GM19351 (cell line): ENCODE data around the gene NF1.
"Not testable (repeated sequence)": the region's sequence is repeated elsewhere in the genome, so short reads cannot be mapped to it uniquely, and the experiment has no call there.

Experiments
- ATAC-seq: cut with Tn5 transposase; IDR thresholded peaks from one replicate; pipeline ENCODE4 v1.9.1; 2021; ENCODE audit warnings: mild to moderate bottlenecking, moderate library complexity; ENCODE audit not compliant: unreplicated experiment

Gene NF1

DNA sequence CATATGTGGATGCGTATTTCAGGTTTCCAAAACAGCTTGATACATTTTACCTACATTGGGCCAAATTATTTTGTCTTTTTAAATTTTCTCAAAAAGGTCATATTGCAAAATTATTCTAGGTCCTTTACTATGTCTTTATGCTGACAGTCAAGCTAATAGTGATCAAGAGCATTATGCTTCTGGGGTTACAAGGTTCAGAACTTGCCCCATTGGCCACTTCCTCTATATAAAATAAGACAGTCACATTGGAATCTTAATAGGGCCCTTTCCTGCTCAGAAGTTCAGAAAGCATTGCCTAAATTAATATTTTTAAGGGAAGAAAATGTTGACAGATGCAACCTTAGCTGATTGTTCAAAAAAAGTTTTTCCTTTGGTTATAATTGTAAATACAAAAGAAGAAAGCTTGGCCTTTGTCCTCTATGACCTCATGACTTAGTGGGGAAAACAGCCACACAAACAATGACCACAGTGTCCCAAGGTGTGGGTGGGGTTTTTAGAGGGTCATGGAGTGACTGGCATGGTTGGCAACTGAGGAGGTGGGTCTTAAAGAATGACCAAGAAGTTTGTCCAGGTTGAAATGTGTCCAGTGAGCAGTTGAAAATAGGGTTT, 284.9 kb downstream of the NF1 start:
- ATAC-seq = no peak

DNA sequence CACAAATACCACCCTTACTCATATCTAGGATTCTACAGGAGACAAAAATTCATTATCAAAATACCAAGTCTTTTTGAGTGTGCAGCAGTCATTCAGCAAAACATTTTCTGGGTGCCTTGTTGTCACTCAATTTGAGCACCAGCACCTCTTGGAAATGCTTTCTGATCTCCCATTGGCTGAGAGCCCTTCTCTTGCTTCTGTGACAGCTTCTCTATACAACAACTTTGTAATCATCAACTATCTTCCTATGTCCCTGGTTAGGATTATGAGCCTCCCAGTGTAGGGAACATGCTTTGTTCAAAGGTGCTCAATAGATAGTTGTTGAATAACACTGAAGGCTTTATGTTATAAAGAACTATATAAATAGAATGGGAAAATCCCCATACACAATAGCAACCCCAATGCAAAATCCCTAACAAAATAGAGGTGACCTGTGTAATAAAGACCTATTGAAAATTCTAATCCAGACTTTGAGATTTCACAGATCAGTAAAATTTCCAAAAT, 286.4 kb downstream of the NF1 start:
- no peak for ATAC-seq

DNA sequence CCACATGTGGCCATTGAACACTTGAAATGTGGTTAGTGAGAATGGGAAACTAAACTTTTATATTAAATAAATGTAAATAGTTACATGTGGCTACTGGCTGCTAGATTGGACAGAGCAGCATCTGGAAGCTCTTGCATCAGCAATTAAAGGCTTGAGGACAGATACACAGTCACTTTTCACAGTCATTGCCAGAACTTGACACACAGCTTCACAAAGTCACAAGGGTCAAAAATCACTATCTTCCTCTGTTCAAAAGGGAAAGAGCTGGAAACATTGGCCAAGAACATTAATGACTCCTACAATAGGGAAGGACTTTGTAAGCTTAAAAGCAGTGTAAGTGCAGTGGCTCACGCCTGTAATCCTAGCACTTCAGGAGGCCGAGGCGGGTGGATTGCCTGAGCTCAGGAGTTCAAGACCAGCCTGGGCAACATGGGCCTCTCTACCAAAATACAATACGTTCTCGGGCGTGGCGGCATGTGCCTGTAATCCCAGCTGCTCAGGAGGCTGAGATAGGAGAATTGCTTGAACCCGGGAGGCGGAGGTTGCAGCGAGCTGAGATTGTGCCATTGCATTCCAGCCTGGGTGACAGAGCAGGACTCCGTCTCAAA, 288.0 kb downstream of the NF1 start:
- ATAC-seq = not testable (repeated sequence)

DNA sequence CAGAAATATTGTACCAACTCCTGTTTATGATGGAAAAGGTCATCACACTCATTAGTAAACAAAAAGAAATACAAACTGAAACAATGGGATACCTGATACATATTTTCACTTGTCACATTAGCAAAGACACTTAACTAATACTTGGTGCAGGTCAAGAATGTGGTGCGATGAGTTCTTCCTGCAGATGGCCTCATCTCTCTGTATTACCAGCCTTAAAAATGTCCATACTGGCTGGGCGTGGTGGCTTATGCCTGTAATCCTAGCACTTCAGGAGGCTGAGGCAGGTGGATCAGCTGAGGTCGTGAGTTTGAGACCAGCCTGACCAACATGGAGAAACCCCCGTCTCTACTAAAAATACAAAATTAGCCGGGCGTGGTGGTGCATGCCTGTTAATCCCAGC, 288.7 kb downstream of the NF1 start:
- not testable (repeated sequence) for ATAC-seq

DNA sequence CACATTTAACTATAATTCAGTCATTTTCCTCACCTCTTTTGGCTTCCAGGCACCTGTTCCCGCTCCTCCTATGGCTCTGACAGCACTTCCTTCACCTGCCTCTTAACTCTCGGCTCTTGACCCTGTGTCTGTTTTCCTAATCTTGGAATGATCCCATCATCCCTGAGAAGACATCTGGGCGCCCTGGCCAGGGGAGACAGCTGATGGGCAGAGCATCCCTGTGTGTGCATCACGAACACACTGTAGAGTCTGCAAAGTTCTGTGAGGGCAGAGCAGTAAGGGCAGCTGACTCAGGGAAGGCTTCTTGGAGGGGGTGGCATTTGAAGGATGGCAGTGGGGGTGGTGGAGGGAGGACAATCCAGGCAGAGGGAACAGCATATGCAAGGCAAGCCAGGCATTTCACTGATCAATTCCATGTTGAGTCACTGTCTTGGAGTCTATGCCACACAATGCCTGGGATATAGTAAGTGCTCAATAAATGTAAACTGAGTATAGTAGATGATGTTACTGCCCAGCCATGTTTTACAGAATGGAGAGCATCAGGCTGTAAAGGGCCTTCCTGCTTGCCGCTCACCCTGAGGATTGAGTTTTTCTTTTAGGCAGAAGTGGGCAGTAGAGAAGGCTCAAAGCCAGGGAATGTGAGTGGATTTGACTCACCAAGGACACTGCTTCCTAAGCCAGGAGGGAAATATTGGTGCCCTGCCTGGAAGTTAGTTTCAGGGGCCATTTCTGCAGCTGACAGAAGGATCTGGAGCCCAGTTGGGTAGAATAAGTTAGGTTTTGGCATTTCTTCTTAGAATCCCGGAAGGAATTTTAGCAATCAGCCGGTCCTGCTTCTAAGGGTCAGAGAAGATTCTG, 290.9 kb downstream of the NF1 start:
- ATAC-seq = no peak

DNA sequence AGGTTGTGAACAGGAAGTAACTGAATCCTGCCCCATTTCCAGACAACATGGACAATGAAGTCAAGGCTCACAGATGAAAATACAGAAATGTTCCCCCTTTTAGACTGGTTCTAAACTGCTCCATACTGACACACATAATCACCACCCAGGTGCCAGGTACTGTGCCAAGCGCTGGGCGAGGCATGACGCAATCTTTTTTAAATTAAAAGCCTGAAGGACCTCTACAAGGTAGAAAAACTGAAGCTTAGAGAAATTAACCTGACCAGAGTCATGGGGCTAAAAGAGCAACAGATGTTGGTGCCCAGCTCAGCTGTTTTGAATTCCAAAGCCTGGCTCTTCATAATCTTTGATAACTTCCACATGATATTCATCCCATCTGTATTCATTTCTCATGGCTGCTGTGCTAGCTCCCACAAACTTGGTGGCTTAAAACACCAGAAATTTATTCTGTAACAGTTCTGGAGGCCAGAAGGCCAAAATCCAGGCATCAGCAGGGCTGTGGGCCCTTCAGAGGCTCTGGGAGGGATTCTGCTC, 291.8 kb downstream of the NF1 start:
- no peak for ATAC-seq

DNA sequence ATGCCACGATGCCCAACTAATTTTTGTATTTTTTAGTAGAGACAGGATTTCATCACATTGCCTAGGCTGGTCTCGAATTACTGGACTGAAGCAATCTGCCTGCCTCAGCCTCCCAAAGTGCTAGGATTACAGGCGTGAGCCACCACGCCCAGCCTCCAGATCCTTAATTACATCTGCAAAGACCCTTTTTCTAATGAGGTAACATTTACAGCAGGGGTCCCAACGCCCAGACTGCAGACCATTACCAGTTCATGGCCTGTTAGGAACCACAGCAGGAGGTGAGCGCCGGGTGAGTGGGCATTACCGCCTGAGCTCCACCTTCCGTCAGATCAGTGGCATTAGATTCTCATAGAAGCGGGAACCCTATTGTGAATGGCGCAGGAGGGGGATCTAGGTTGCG, 292.7 kb downstream of the NF1 start:
- no peak for ATAC-seq

DNA sequence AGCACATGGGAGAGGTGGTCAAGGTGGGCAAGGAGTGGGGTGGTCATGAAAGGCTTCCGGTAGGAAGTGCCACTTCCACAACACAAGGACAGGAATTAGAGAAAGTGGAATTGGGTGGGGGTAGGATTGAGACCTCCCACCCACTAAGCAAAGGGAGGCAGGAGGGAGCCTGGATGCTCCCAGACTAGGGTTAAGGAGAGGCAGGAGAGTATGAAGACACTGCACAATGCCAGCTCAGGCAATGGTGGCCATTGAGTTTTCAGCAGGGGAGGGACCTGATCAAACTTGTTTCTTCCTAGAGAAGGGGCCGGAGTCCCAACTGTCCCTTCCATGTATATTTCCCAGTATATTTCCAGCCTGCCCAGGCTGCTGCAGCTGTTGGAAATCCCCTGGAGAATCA, 293.6 kb downstream of the NF1 start:
- no peak for ATAC-seq

DNA sequence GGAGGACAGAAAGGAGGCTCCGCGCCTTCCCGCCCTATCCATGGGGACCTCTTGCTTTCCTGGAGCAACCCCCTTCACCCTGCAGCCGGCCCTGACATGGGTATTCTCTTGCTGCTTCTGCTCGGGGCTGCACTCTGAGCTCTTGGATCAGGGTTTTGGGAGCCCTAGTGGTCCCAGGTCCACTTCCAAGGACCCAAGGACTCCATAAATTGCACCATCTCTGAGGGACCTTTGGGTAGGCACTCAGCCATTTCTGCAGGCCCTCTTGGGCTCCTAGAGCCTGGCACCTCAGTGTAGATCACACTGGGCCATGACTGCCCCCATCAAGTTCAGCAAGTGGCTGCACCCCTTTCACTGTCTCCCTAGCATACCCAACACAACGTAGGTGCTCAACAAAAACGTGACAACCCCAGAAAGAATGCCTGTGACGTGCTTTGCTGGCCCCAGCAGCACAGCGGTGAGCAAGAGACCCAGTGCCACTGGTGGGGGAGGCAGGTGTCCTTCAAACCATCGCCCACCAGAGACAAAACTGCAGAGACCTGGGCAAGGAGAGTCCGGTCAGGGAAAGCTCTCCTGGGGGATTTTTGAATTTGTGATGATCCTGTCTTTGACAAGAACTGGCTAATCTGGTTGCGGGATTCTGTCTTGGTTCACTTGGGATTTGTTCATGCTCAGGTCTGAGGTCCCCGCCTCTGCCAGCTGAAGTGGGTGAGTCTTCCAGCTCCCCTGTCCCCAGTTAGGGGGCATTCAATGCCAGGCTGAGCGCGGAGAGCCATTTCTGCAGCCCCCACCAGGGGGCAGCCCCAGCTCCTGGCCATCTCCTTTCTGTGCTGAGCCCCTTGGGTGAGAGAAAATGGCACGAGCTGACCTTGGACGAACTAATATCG, 294.2 kb downstream of the NF1 start:
- no peak for ATAC-seq

DNA sequence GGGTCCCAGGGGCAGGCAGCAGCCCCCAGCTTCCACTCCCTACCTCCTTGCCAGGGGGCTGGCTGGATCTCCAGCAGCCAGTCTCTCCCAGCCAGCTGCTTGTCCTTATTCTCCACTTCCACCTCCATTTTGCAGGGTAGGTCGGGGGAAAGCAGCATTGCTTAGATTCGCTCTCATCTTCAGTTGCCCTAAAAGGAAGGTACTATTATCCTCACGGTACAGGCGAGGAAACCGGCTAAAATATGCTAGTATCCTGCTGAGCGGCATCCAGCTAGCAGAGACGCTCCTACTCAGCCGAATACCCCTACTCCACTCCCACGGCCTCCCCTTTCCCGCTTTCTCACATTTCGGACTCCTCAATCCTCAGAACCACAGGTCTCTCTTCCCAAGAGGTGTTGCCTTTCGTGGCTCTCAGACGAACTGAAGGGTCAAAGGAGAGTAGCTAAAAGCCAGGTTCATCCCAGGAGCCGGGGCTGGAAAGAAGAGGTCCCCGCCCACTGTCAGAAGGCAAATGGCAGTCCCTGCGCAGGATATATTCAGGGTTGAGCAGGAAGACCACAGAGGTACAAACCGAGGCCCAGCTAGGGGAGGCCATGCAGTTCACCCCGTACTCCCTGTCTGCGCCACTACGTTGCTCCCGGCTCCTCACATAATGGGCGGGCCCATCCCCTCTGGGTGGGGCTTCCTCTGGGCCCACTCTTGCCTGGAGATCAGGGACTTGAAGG, 295.0 kb downstream of the NF1 start:
- no peak for ATAC-seq

DNA sequence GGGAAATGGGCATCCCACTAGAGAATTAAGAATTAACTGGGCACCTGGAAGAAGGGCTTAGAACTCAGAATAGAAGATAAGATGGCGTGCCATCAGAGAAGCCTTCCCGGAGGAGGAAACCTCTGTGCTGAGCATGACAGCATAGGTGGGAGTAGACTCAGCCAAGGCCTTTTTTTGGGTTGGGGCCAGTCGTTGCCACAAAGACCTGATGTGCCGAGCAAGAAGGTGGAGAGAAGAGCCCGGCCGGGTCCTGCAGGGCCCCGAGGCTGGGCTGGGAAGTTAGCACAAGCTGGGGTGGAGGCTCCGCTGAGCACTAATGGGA, 295.6 kb downstream of the NF1 start:
- no peak for ATAC-seq

DNA sequence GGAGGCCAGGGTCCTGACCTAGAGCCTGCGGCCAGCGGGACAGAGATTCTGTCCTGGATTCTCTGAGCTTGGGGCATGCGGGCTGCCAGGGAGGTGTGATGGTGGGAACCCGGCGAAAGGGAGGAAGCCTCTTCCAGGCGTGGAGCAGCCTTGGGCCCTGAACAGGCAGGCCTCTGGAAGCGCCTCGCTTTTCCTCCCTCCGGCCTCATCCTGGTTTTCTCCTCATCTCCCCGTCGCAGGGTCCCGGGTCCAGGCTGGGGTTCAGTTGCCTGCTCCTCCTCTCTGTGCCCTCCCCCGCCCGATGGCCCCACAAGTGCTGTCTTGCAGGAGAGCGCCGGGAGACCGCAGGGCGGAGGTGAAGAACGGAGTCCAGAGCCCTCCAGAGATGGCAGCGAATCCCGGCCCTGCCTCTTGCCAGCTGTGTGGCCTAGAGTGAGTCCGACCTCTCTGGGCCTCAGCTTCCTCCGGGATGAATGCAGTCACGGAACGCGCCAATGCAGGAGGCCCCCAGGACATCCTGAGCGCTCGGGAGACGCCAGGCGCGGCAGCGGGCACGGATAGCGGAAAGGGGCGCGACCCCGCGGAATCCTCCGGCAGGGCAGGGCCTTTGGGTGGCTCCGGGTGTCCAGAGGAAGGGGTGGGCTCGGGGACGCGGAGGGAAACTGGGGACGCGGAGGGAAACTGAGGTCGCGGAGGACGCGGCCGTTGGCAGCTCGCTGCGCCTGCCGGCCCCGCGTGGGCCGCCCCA, 296.1 kb downstream of the NF1 start:
- ATAC-seq = no peak

DNA sequence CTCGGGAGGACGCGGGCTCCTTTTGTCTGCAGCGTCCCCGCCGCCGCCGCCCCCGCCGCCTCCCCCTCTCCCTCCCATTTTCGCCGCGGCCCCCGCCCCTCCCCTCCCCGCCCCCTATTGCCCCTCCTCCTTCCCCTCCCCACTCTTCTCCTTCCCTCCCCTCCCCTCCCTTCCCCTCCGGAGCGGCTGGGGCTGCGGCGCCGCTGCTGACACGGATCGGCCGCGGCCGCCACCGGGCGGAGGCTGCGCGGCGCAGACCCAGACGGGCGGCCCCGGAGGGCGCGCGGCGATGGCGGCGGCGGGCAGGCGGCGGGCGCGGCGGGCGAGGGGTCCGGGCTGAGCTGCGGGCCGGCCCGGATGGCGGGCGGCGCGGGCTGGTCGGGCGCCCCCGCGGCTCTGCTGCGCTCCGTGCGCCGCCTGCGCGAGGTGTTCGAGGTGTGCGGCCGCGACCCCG, 296.7 kb downstream of the NF1 start, which contains the start of gene RAB11FIP4:
Gene RAB11FIP4, plus strand, starts transcription at position 180 of the 454 bp plus-strand sequence. Its CDS starts 178 bp downstream, at position 358.
- ATAC-seq = no peak

DNA sequence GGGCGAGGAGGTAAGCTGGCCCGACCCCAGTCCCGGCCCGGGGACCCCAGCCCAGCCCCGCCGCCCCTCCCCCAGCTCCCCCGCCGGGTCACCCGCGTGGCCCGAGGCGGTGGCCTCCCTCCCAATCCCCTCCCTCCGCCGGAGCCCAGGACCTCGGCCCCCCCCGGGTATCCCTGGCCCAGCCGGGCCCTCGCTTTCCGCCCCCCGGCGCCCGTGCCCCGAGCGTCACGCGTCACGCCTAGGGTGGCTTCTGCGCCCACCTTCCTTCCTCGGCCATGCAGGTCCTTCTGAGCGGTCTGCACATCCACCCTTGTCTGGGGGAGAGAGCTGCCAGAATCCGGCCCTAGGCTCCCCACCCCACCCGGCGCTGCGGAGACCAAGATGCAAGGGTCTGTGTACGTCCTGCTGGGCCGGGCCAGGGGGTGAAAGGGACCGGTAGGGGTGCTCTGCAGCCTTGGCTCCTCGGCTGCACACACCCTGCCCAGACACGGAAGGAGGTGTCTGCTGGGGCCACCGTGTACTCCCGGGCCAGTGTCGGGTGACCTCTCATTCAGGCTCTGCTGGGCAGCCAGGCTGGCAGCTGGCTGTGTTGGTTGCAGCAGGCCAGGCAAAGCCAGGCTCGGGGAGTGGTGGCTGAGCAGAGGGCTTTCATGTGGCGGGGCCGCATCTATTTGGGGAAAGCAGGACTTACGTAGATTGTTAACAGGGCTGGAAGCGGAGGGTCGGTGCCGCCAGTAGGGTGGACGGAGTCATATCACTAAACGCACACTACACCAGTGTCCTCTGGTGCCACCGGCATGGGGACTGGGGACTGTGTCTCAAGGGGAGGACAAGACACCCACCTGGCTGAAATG, 297.5 kb downstream of the NF1 start:
- ATAC-seq = no peak

DNA sequence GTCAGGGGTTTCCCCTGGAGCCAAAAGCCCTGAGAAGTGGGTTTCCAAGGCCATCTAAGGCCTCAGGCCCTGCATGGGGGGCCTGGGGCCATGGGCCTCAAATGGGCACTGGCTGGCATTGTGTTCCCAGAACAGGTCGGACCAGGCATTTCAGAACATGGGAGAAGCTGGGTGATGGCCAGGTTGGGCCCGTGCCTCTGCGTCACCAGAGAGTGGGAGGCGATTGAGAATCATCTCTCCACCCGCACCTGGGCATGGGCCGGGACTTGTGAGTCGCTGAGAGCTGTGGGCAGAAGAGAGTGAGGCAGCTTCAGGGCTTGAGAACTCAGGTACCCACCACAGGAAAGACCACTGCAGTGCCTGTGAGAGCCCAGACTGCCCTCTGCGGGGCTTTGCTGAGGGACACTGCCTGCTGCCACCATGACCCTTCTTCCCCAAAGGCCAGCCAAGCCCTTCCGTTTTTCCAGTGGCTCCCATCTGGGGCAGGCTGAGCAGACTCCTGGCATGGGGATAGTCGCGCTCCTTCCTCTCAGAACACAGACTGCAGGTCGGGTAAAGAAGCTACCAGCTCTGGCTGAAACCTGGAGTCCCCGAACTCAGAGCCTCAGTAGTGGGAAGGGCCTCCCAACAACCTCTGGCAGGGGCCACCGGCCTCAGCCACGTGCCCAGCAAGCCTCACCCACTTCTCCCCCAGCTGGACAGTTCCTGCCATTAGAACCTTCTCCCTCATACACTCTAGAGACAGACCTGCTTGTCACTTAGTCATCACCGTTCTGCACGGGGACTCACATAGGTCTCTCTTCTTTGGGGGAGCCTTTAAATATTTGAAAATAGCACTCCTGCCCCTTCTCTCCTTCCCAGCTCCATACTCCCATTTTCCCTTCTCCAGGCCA, 298.3 kb downstream of the NF1 start:
- no peak for ATAC-seq

DNA sequence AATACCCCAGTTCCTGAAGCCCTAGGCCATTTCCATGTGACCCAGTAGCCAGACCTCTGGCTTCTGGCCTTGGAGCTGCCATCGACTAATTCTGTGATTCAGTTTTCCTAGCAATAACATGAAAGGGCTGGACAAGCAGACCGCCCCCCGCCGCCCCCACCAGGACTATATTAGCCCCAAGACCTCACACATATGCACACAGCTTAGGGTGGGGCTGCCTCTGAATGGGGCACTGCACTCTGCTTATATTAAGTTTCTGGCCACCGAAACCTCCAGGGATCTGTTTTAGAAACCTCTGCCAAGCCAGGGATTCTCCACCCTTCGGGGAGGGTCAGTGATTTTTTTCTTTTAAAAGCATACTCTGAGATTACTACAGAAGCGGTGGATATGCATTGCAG, 299.0 kb downstream of the NF1 start:
- no peak for ATAC-seq

DNA sequence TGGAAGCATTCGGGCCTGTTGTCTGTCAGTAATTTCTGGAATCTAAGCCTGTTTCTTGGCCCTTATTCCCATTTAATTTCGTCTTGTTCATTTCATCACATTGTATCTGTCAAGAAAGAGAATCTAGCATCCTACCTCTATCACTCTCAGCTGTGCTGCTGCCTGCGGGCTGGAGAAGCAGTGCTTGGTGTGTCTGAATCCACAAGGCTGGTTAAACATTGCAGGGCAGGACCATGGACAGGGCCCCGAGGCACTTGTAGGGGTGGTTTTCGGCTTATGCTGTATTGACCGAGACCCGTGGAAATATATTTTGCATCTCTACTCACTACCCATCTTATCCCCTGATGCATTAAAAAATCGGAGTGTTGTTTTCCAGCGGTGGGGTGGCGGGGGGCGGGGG, 299.8 kb downstream of the NF1 start:
- ATAC-seq = no peak
